Fibroblast of mammary gland (primary cell): Measurements from ENCODE around the gene PIEZO2.

ENCODE experiments used
- DNase-seq: peaks from one replicate; pipeline ENCODE4 v3.0.0-alpha.2; 2010; ENCODE audit warnings: low read depth
- H3K4me3 ChIP-seq: 2 replicates; pipeline ENCODE4 v1.5.1; 2011; ENCODE audit warnings: low read depth, mild to moderate bottlenecking, low read length, moderate library complexity; ENCODE audit not compliant: control insufficient read depth
- TF ChIP-seq, protein P1 (sequence below): conservative IDR thresholded peaks from 2 replicates; pipeline ENCODE4 v1.5.1; 2011; ENCODE audit warnings: low read depth, low read length, inconsistent platforms; ENCODE audit not compliant: control insufficient read depth, insufficient read depth

The PIEZO2 gene

DNA sequence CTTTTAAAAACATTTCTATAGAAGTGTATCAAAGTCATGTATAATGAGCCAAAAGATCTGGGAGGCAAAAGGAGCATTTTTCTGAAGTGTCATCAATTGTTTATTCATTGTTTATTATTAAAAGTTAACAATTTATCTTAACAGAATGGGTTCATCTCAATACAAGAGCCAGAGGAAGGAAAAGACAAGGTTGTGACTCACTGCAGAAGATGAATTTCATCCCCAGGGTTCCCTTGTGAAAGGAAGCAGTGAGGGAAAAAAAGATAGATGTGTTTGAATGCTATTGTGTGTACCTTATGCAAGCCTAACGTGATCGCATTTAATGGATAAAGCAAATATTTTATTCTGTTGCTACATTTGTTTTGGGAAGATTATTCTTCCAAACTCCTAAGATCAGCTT is 286.3 kb downstream of the PIEZO2 start:
- H3K4me3 ChIP-seq = no peak overlapping the region
- DNase-seq = no peak
- TF ChIP-seq, protein P1, sequence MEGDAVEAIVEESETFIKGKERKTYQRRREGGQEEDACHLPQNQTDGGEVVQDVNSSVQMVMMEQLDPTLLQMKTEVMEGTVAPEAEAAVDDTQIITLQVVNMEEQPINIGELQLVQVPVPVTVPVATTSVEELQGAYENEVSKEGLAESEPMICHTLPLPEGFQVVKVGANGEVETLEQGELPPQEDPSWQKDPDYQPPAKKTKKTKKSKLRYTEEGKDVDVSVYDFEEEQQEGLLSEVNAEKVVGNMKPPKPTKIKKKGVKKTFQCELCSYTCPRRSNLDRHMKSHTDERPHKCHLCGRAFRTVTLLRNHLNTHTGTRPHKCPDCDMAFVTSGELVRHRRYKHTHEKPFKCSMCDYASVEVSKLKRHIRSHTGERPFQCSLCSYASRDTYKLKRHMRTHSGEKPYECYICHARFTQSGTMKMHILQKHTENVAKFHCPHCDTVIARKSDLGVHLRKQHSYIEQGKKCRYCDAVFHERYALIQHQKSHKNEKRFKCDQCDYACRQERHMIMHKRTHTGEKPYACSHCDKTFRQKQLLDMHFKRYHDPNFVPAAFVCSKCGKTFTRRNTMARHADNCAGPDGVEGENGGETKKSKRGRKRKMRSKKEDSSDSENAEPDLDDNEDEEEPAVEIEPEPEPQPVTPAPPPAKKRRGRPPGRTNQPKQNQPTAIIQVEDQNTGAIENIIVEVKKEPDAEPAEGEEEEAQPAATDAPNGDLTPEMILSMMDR = no peak

DNA sequence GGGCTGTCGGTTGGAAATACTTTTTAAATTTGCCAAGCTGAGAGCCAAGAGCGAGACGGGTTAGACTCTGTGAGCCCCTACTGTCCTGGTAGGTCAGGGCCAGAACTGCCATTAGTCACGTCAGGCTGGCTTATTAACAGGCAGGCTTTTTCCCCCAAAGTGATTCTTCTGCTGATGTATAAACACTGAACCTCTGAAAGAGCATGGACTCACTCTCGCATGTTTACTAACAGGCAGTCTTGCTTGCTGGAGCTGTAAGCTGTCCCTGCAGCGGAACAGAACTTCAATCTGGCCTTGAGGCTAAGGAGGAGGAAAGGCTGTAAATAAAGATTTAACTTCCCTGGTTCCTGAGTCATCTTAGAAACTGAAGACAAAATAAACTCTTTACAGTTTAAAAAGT is 288.4 kb downstream of the PIEZO2 start:
- TF ChIP-seq, protein P1 = no peak
- H3K4me3 ChIP-seq = no peak overlapping the region

DNA sequence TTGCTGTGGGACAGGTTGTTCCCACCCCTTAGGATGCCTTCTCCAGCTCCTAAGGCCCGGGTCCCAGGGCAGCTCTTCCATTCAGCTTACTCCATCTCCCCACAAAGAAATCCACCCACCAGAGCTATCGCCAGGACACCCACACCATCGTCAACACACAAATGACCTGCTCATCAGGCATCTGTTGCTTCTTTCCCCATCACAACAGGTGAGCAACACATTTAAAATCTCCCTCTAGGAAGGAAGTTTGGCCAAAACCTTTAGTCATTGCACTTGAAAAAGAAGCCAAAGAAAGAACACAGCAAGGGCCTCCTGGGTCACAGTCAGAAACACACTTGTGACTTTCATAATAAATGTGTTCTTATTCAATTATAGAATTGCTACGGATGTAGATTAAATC is 289.0 kb downstream of the PIEZO2 start:
- TF ChIP-seq, protein P1 = no peak
- no peak overlapping the region for H3K4me3 ChIP-seq
- no peak for DNase-seq

More for the DNA sequence above, 288.4 kb downstream of the PIEZO2 start:
- no peak for DNase-seq

DNA sequence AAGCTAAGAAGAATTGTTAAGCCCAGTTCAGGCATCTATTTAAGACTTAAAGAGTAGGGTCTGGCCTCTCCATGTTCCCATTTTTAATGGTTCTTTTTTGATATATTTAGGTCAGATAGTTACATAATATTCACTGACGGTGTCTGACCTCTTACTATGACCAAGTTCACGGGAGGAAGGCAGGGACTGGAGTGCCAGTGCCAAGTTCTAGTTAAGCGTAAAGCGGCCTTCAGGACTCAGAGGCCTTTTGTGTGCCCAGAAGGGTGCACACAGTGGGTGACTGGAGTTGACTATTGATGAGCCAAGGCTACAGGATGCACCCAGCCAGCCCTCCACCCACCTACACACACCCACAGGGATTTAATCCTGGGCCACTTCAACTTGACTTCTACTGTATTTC is 290.9 kb downstream of the PIEZO2 start:
- DNase-seq = no peak
- no peak overlapping the region for H3K4me3 ChIP-seq
- TF ChIP-seq, protein P1 = no peak

DNA sequence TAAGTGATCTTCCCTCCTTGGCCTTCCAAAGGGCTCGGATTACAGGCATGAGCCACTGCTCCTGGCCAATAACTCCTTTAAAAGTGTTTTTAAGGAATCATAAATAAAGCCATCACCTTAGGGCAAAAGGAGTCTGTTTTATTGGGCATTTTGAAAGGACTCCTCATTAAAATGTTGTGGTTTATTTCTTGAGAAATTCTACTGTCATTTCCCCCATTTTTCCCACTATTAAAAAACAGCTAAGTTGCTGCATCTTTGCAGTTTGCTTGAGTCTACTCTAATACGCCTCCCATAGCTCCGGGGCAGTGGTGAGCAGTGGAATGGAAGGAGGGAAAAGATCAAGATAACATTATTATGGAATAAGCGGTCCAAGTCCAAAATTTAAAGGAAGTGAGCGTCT is 293.2 kb downstream of the PIEZO2 start:
- no peak overlapping the region for H3K4me3 ChIP-seq
- no peak for DNase-seq
- TF ChIP-seq, protein P1 = no peak

DNA sequence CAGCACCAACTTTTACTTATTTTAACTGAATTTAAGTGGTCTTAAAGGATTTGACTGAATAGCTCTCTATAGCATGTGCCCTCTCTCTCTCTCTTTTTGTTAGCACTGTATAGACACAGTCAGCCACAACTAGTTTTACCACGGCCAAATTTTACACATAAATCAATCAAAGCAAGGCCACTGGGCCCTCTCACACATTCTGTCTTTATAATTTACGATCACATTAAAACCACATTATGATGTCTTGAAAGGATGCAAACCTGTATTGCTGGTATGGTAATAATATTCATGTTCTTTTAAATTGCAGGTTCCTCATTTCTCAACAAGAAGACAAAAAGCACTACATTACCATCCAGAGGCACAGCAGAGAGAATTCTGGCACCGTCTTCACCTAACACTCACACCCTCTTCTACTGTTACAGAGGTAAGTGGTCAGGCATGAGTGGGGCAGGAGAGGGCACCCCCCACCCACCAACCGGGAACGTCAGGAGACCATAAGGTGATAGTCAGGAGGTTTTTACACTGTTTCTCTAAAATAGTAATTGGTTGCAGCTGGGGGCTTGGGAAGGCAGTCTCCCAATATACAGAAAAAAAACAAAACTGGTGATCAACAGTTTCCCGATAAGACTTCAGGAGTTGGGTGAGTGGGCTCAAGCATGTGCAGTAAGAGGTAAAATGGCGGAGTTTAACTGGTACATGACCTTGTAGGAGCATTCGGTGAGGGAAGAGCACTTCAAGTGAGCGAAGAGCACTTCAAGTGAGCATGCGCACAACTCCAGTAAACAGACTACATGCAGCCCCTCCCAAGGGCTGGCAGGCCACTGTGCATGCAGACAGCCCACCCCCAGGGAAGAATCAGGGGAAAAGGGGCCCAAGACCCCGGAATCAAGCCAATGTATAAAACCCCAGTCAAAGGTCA is 296.7 kb downstream of the PIEZO2 start:
- no peak for DNase-seq
- H3K4me3 ChIP-seq = no peak overlapping the region
- TF ChIP-seq, protein P1 = no peak
